Stimulated activated CD4-positive, alpha-beta T cell treated with anti-CD3 and anti-CD28 coated beads, Interleukin-12 subunit alpha, Interleukin-12 subunit beta, amount 100 ng/mL, for 24 hours (primary cell): Measurements from ENCODE around the gene C1QTNF5.
"Not testable (repeated sequence)": the region's sequence is repeated elsewhere in the genome, so short reads cannot be mapped to it uniquely, and the experiment has no call there.

Experiments
- DNase-seq, 2 experiments: peaks; one replicate each; pipeline ENCODE4 v3.0.0-alpha.2; 2020; ENCODE audit warnings: low read depth in 2 of 2

The C1QTNF5 gene

GRCh38 chr11:119340335-119341221, at the start of gene C1QTNF5:
Gene C1QTNF5 (minus strand): TSS chr11:119340883. CDS start chr11:119340397, 486 bp downstream.
- no peak for DNase-seq

DNA sequence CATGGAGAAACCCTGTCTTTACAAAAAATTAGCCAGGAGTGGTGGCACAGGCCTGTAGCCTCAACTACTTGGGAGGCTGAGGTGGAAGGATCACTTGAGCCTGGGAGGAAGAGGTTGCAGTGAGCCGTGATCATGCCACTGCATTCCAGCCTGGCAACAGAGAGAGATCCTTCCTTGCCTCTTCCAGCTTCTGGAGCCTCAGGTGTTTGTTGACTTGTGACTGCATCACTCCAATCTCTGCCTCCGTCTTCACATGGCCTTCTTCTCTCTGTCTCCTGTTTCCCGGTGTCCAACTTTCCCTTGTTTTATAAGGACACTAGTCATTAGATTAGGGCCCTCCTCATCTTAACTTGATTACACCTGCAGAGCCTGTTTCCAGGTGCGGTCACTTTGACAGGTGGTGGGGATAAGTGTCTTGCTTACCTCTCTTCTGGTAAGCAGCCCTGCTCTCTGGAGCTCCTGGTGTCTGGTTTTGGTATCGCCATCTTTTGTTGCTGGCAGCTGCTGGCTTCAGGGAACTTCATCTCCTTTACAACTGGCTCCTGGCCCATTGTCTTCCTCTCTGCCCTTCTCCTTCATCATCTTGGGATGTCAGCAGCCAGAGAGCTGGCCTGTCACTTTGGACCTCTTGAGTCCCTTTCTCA, 49.0 kb upstream of the C1QTNF5 start:
- no peak for DNase-seq

- no peak for DNase-seq
These were observed 47.4 kb upstream of the C1QTNF5 start for GRCh38 chr11:119388103-119388502.

- no peak for DNase-seq
These were observed 43.6 kb upstream of the C1QTNF5 start for GRCh38 chr11:119384332-119384731.

- not testable (repeated sequence) for DNase-seq
These were observed 41.8 kb upstream of the C1QTNF5 start for GRCh38 chr11:119382513-119382912.

GRCh38 chr11:119382101-119382500, 41.4 kb upstream of the C1QTNF5 start:
- no peak for DNase-seq

GRCh38 chr11:119381181-119381988, 40.7 kb upstream of the C1QTNF5 start, which contains the start of gene USP2:
Gene USP2 (minus strand): TSS chr11:119381690. CDS start chr11:119373480, 8,210 bp downstream.
- DNase-seq: peak; percentile 91 to 96

DNA sequence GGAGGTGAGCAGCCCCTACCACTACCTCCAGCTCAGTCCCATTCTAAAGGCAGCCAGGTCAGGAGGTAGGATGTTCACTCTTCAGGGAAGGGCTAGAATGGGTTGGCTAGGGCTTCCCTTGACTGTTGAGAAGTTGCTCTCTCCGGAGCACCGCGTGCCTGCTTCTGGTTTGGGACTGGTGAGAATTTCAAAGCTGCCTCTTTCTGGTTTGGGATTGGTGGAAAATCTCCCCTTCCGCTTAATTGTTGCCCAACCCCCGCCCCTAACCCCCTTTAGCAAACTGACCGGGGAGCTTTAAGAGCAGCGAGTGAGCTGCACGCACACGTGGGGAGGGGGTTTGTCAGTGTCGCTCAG, 40.1 kb upstream of the C1QTNF5 start:
- no peak for DNase-seq

DNA sequence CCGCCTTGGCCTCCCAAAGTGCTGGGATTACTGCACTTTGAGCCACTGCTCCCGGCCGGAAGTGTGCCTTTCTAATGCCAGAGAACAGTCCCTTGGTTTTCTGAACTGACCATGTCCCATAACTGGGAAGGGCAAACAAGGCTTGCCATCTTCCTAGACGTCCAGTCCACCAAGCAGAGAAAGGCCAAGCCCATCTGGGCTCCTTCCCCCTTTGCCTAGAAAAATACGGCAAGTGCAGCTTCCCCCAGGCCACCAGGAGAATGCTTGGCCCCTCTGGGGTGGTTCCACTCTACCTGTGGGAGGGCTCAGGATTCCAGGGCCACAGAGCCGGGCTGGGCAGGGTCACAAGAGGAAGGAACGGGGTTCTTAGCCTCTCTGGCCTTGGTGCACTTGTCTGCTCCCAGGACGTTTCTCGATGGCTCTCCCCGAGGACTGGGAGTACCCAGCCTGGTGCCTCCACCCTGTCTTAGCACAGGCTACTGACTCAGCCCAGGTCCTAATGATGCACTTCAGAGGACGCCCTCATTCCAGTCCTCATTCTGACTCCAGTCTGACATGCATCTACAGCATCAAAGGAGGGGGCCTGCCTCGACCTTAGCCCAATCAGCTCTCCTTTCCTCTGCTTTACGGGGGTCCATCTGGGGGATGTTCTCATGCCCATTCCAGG, 39.6 kb upstream of the C1QTNF5 start:
- DNase-seq: no peak

GRCh38 chr11:119378851-119379465, 38.3 kb upstream of the C1QTNF5 start:
- DNase-seq: no peak

GRCh38 chr11:119377961-119378667, 37.4 kb upstream of the C1QTNF5 start:
- DNase-seq: no peak

DNA sequence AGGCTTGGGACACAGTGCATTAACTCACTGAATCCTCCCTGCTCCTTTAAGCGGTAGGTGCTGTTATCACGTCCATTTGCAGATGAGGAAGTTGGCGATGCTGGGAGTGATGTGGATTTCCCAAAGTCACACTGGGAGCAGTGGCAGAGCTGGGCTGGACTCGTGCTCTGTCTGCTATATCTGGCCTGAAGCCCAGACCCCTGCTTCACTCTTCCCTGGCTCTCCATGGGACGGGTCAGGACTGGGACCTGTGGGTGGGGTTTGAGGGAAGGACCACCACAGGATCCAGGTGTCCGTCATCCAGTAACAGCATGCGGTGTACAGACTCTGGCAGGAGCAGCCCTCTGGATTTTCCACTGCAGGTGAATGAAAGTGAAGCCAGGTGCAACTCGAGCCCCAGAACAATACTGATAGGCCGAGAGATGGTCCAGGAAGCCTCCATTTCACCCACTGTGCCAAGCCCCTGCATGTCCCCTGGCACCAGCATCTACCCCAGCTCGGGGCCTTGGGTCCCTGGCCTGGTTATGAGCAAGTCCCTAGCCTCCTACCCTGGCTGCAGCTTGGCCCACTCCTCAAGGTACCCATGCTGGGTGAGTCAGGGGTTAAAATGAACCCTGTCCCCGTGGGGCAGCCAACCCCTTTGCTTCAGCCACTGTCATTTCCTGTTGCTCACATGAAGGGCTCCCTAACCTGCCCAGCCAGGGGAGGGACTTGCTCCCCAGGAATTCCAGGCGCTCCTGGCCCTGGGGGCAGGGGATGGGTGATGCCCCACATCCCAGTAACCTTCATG, 36.6 kb upstream of the C1QTNF5 start:
- DNase-seq: no peak

- DNase-seq: no peak
These were observed 35.6 kb upstream of the C1QTNF5 start for GRCh38 chr11:119376197-119376847.

DNA sequence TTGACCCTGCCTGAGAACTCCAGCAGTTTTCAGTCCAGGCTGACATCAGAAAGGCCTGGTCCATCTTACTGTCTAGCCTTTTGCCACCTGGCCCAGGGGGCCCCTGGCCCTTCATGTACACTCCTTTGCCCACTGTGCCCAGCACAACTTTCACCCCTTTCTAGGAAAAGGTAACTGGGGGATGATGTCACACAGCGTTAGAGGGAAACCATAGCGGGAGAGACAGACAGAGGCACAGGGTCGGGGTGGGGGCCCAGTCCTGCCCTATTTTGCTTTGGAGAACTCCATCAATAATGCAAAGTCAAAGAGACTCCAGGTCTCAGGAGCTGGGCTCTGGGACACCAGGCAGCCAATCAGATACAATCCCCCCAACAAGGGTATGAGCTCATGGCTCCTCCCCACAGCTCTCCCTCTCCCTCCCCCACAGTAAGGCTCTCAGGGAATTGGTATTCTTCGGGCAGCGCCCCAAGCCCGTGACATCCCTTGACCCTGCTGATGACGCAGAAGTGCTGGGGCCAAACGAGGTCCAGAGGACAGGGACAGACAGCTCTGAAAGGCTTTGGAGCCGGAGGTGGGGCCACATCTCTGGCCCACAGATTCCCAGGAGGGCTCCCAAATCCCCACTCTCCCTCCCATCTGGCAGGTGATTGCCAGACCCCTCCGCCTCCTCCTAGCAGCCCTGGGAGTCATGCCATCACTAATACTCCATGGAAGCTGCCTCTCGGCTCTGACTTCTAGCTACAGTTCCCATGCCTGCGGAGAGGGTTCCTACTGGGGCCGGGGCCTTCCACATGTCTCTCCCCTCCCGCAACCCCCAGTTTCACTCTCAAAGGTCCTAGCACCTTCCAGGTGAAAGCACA, 34.9 kb upstream of the C1QTNF5 start:
- DNase-seq: no peak

GRCh38 chr11:119374632-119375336, 34.1 kb upstream of the C1QTNF5 start:
- DNase-seq: no peak

GRCh38 chr11:119373921-119374631, 33.4 kb upstream of the C1QTNF5 start:
- DNase-seq: peak in 1 of 2 experiments; percentile 37
